ENCODE results near the gene NAT16.
A peak's percentile ranks its signal among the peaks of the same experiment; 100 is the strongest.
"Not testable (repeated sequence)": the region's sequence is repeated elsewhere in the genome, so short reads cannot be mapped to it uniquely, and the experiment has no call there.

The NAT16 gene

GRCh38 chr7:101180130-101180755 lies at the start of gene NAT16:
Gene NAT16 (minus strand): TSS chr7:101180293. CDS start chr7:101174807, 5,486 bp downstream.
- no peak for DNase-seq (ENCODE audit: extremely low read depth in 1 of 2, low read depth in 1 of 2)

DNA sequence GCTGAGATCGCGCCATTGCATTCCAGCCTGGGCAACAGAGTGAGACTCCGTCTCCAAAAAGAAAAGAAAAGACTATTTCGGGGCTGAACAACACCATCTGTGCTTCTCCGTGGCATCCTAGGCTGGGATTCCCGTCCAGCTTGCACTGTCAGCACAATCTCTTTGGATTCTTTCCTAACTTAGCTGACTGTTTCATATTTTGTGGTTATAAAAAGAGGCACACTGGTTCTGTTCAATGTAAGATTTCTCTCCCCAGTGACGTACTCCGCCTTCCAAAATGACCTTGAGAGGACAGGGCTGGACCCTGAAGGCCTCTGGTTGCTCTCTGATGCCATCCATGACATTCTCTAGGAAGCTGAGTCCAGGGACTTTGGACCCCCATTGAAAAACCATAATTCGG lies 46.6 kb upstream of the NAT16 start:
- DNase-seq (ENCODE audit: extremely low read depth in 1 of 2, low read depth in 1 of 2) = no peak

DNA sequence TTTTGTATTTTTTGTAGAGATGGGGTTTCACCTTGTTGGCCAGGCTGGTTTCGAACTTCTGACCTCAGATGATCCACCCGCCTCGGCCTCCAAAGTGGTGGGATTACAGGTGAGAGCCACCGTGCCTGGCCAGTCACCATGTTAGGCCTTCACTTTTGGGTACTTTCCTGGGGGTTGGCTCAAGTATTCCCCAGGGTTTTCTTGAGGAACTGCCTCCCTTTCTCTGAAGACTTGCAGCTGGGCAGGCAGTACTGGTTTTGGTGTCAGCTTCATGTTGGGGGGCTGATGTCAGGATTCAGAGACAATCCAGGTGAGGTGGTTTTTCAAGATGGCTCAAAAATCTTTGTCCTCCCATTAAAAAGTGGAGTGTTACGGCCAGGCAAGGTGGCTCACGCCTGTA lies 45.6 kb upstream of the NAT16 start:
- DNase-seq (ENCODE audit: extremely low read depth in 1 of 2, low read depth in 1 of 2) = no peak

DNA sequence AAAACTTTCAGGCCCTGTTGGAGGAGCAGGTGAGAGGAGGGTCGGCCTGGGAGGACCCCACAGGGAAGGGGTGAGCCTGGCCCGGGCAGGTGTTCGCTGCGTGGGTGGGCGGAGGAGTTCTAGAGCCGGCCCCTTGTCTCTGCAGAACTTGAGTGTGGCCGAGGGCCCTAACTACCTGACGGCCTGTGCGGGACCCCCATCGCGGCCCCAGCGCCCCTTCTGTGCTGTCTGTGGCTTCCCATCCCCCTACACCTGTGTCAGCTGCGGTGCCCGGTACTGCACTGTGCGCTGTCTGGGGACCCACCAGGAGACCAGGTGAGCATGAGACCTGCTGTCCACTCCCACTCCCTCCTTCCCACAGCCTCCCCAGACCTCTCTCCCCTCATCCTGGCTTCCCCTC lies 43.4 kb upstream of the NAT16 start:
- no peak for DNase-seq (ENCODE audit: extremely low read depth in 1 of 2, low read depth in 1 of 2)

DNA sequence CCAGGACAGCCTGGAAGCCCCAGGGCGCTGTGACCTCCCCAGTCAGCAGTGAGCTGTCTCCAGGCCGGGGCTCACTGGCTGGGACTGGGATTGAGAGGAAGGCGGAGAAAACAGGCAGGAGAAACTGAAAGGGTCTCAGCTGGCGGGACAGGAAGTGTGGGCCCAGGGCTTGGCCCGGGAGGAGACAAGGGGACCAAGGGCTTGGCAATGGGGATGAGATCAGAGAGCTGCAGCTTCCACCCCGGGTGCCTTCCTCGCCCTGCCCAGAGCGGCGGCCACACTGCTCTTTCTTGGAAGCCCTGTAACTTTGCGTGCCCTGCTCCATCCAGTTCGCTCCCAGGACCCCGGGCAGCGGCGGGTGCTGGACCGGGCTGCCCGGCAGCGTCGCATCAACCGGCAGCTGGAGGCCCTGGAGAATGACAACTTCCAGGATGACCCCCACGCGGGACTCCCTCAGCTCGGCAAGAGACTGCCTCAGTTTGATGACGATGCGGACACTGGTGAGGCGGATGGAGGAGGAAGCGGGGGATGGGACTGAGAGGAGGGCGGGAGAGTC lies 42.3 kb upstream of the NAT16 start:
- no peak for DNase-seq (ENCODE audit: extremely low read depth in 1 of 2, low read depth in 1 of 2)

- DNase-seq (ENCODE audit: extremely low read depth in 1 of 2, low read depth in 1 of 2) = no peak
Observed at GRCh38 chr7:101220295-101220694, 40.2 kb upstream of the NAT16 start.

- DNase-seq (ENCODE audit: extremely low read depth in 1 of 2, low read depth in 1 of 2) = no peak
Observed at GRCh38 chr7:101218236-101219125, 38.4 kb upstream of the NAT16 start.

DNA sequence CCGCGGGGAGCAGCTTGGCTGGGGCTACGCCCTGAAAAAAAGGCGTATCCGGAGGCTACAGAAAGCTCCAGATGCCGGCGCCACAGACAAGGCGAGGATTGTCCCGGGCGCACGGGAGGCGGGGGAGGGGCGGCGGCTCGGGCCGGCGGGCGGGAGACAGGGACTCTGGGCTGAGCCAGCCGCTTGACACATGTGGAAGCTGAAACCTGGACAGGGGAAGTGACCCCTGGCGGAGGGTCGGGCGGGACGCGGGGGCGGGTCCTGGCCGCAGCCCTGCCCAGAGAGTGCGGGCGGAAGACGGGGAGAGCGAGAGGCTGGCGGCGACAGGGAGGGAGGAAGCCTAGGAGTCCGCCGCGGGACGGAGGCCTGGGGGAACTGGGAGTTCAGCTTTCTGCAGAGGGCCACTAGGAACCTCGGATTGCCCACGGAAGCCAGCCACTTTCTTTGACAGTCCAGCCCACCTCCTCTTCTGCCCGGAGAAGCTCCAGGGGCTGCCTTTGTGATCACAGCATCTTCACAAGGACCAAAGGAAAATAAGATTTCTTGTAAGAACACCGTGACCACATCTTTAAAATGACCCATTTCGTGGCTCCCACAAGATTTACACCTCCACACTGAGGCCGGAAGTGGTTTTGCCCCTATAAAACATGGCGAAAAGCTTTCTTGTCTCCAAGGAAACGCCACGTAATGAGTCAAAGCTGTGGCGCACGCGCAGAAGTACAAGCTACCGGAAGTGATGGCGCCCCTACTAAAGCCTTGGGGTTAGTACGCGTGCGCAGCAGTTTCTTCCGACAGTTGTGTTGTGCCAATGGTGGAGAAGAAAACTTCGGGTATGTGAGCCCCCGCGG lies 37.5 kb upstream of the NAT16 start, which contains the start of the genes PLOD3 and ZNHIT1:
PLOD3 (minus strand) TSS at position 194 of the 848 bp plus-strand sequence. CDS start 307 bp downstream, outside the sequence.
ZNHIT1 (plus strand) TSS at position 778 of the 848 bp plus-strand sequence; CDS start at position 809, 31 bp downstream.
- DNase-seq (ENCODE audit: extremely low read depth in 1 of 2, low read depth in 1 of 2) = peak; percentile 86 to 93

DNA sequence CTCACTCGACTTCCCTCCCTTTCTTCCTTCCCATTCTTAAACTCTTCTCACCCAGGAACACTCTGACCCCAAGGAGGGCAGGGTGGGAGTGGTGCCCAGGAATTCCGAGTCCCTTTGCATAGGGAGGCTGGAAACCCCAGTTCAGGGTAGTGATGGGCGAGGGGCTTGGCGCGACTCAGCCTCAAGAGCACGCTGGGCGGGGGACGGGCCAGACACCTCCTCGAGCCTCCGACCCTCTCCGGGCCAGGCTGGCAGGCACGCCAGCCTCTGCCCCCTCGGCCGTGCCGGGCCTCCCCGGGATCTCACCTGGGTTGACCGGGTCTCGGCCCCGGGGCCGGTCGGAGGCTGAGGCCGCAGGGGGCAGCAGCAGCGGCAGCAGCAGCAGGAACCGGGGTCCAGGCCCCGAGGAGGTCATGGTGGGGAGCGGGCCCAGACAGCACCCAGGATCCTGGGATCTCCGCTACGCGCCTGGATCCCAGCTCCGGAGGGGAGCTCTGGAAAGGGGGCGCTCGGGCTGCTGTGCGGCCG lies 36.8 kb upstream of the NAT16 start:
- no peak for DNase-seq (ENCODE audit: extremely low read depth in 1 of 2, low read depth in 1 of 2)

- no peak for DNase-seq (ENCODE audit: extremely low read depth in 1 of 2, low read depth in 1 of 2)
Observed at GRCh38 chr7:101216001-101216859, 36.1 kb upstream of the NAT16 start.

- no peak for DNase-seq (ENCODE audit: extremely low read depth in 1 of 2, low read depth in 1 of 2)
Observed at GRCh38 chr7:101212014-101212413, 31.9 kb upstream of the NAT16 start.

DNA sequence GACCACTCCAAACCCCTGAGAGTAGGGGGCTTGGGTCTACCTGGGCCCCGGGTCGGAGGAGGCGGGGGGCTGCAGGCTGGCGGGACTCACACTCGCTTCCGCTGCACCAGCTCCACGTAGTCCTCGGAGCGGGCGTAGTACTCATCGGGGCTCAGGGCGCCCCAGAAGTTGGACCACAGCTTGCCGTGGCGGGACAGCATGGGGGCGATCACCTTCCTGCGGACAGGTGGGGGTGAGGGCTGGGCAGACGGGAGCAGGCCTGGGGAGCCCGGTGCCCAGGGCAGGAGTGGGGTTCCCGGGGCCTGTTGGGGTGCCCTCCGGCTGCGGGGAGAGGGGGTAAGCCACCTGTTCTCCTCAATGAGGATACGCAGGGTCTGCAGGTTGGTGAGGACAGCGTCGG lies 31.4 kb upstream of the NAT16 start:
- DNase-seq (ENCODE audit: extremely low read depth in 1 of 2, low read depth in 1 of 2) = no peak

- no peak for DNase-seq (ENCODE audit: extremely low read depth in 1 of 2, low read depth in 1 of 2)
Observed at GRCh38 chr7:101210143-101210542, 30.1 kb upstream of the NAT16 start.

- no peak for DNase-seq (ENCODE audit: extremely low read depth in 1 of 2, low read depth in 1 of 2)
Observed at GRCh38 chr7:101208794-101209193, 28.7 kb upstream of the NAT16 start.

DNA sequence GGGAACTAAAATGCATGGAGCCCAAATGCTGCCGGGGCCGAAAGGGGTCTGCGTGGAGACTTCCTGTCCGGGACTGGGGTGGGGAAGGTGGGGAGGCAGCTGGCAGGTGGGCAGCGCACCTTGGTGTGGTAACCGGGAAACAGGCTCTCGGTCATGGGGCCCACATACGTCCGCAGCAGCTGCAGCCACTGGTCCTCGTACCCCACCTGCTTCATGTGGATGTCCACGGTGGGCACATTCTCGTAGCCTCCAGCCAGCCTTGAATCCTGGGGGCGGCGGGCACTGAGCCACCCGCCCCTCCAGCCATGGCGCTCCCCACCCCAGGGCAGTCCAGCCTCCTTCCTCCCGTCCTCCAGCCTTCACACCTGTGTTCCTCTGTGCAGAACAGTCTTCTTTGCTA lies 27.4 kb upstream of the NAT16 start:
- no peak for DNase-seq (ENCODE audit: extremely low read depth in 1 of 2, low read depth in 1 of 2)

DNA sequence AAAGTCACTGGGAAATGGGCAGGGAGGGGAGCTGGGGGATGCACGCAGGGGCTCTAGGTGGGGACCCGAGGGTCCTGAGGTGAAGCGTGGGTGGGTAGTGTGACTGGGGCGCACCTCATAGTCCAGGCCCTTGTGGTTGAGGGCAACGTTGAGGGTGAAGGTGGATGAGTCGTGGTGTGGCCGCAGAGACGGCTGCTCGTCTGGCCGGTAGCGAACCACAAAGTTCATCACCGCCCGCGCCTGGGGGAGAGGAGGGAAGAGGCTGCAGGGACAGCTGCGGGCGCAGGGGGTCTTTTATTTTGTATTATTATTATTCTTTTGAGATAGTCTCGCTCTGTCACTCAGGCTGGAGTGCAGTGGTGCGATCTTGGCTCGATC lies 26.6 kb upstream of the NAT16 start:
- no peak for DNase-seq (ENCODE audit: extremely low read depth in 1 of 2, low read depth in 1 of 2)

GRCh38 chr7:101205901-101206664 lies 26.0 kb upstream of the NAT16 start:
- DNase-seq (ENCODE audit: extremely low read depth in 1 of 2, low read depth in 1 of 2) = no peak

DNA sequence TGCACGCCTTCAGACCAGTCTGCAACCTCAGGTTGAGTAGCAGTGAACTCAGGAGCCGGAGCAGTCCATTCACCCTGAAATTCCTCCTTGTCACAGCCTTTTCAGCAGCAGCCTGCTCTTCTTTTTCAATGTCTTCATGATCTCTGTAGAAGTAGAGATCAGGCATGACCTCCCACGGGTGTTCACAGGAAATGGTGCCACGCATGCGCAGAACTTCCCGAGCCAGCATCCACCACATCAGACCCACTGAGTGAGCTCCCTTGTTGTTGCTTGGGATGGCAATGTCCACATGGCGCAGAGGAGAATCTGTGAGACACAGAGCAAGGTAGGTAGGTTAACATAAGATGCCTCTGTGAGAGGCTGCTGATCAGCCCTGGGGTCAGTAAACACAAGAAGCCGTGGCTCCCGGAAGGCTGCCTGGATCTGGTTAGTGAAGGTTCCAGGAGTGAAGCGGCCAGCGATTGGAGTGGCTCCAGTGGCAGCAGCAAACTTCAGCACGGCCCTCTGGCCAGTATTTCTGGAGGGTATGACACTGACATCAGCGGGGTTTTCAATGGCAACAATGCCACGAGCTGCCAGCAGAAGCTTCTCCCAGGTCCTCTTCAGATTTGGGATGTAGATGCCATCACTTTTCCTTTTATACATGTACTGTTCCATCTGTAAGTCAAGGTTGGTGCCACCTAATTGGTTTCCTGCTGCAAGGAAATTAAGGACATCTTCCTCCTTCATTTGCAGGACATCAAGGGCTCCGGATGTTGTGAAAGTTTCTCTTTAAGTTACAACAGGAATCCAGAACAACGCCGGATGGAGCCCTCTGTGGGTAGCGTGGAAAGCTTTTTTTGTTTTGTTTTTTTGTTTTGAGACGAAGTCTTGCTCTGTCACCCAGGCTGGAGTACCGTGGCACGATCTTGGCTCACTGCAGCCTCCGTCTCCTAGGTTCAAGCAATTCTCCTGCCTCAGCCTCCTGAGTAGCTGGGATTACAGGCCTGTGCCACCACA lies 23.9 kb upstream of the NAT16 start:
- not testable (repeated sequence) for DNase-seq (ENCODE audit: extremely low read depth in 1 of 2, low read depth in 1 of 2)
